GM12878 (cell line): Measurements from ENCODE around the gene FN1.

Source experiments
- EZH2 ChIP-seq: IDR thresholded peaks from 2 replicates; pipeline ENCODE4 v1.6.1; 2012; ENCODE audit warnings: low read depth, mild to moderate bottlenecking, control low read depth, inconsistent platforms, low read length, borderline replicate concordance; ENCODE audit not compliant: control insufficient read depth
- NFIC ChIP-seq: IDR thresholded peaks from 2 replicates; pipeline ENCODE4 v1.6.1; 2012; ENCODE audit warnings: low read depth, mild to moderate bottlenecking, inconsistent platforms, low read length, moderate library complexity
- POLR2A ChIP-seq: IDR thresholded peaks from 2 replicates; pipeline ENCODE4 v1.6.1; 2011; ENCODE audit warnings: low read depth, mild to moderate bottlenecking, low read length
- POLR2AphosphoS5 ChIP-seq: IDR thresholded peaks from 2 replicates; pipeline ENCODE4 v1.6.1; 2011; ENCODE audit warnings: mild to moderate bottlenecking, low read length, inconsistent platforms
- TCF12 ChIP-seq: IDR thresholded peaks from 2 replicates; pipeline ENCODE4 v1.6.1; 2011; ENCODE audit warnings: low read depth, mild to moderate bottlenecking, low read length
- YBX1 ChIP-seq: fragments of 450-650 bp; IDR thresholded peaks from 2 replicates; pipeline ENCODE4 v1.6.1; 2016; ENCODE audit warnings: antibody characterized with exemption
- TF ChIP-seq, protein P1 (sequence below), 3 experiments: IDR thresholded peaks in 2 of 3; conservative IDR thresholded peaks in 1 of 3; 2 replicates each; pipeline ENCODE4 v1.5.1; 2011; ENCODE audit warnings: low read depth in 3 of 3, low read length in 3 of 3, mild to moderate bottlenecking in 3 of 3, control low read depth in 2 of 3, moderate library complexity in 2 of 3, inconsistent platforms in 1 of 3, mixed read lengths in 1 of 3; ENCODE audit not compliant: control insufficient read depth in 2 of 3, insufficient read depth in 1 of 3; ENCODE audit errors: extremely low read depth in 1 of 3
- TF ChIP-seq, protein P2 (sequence below): fragments of 450-650 bp; formaldehyde crosslinking; IDR thresholded peaks from 2 replicates; pipeline ENCODE4 v1.5.0; 2022; ENCODE audit warnings: mild to moderate bottlenecking, missing genetic modification characterization
- TF ChIP-seq, protein P3 (sequence below): IDR thresholded peaks from 2 replicates; pipeline ENCODE4 v1.6.1; 2011; ENCODE audit warnings: low read depth, low read length, improper control_type of control experiment, borderline replicate concordance

DNA sequence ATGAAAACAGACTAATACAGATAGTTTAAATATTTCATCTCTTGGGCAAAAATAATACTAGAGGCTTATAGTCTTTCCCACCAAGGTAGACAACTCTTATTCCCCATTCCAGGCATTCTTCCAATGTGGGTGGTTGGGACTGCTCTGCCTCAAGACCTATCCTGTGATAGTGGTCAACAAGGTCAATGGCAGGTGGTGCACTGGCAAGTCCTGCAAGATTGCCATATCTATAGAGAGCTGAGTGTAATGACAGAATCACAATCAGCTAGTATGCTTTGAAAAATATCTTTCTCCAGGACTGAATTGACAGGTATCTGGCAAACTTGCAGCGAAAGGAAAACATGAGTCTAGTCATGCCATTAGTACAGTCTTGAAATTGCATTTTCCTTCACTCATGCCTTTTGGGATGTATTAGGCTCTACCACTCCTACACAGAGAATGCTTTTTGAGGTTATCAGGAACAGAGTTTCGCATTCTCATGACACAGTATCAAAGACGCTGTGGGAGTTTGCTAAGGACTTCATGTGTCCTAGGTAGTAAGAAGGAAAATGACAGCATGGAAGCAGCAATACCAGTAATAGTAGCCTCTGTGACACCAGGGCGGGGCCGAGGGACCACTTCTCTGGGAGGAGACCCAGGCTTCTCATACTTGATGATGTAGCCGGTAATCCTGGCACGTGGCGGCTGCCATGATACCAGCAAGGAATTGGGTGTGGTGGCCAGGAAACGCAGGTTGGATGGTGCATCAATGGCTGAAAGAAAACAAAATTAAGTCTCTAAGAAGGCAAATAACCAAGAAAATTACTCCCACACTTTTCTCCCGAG is 61.0 kb downstream of the FN1 start:
- TF ChIP-seq YBX1: no peak
- TF ChIP-seq NFIC: no peak
- TF ChIP-seq, protein P1, sequence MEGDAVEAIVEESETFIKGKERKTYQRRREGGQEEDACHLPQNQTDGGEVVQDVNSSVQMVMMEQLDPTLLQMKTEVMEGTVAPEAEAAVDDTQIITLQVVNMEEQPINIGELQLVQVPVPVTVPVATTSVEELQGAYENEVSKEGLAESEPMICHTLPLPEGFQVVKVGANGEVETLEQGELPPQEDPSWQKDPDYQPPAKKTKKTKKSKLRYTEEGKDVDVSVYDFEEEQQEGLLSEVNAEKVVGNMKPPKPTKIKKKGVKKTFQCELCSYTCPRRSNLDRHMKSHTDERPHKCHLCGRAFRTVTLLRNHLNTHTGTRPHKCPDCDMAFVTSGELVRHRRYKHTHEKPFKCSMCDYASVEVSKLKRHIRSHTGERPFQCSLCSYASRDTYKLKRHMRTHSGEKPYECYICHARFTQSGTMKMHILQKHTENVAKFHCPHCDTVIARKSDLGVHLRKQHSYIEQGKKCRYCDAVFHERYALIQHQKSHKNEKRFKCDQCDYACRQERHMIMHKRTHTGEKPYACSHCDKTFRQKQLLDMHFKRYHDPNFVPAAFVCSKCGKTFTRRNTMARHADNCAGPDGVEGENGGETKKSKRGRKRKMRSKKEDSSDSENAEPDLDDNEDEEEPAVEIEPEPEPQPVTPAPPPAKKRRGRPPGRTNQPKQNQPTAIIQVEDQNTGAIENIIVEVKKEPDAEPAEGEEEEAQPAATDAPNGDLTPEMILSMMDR (IDR thresholded peaks at IDR 0.05 in 2 of 3, conservative IDR thresholded peaks at IDR 0.05 in 1 of 3; ENCODE audit: control insufficient read depth in 2 of 3, extremely low read depth in 1 of 3, insufficient read depth in 1 of 3, low read depth in 3 of 3, low read length in 3 of 3): no peak
- no peak for TF ChIP-seq POLR2A
- TF ChIP-seq, protein P2, sequence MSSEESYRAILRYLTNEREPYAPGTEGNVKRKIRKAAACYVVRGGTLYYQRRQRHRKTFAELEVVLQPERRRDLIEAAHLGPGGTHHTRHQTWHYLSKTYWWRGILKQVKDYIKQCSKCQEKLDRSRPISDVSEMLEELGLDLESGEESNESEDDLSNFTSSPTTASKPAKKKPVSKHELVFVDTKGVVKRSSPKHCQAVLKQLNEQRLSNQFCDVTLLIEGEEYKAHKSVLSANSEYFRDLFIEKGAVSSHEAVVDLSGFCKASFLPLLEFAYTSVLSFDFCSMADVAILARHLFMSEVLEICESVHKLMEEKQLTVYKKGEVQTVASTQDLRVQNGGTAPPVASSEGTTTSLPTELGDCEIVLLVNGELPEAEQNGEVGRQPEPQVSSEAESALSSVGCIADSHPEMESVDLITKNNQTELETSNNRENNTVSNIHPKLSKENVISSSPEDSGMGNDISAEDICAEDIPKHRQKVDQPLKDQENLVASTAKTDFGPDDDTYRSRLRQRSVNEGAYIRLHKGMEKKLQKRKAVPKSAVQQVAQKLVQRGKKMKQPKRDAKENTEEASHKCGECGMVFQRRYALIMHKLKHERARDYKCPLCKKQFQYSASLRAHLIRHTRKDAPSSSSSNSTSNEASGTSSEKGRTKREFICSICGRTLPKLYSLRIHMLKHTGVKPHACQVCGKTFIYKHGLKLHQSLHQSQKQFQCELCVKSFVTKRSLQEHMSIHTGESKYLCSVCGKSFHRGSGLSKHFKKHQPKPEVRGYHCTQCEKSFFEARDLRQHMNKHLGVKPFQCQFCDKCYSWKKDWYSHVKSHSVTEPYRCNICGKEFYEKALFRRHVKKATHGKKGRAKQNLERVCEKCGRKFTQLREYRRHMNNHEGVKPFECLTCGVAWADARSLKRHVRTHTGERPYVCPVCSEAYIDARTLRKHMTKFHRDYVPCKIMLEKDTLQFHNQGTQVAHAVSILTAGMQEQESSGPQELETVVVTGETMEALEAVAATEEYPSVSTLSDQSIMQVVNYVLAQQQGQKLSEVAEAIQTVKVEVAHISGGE (CRISPR knock-in tag): no peak
- no peak for TF ChIP-seq EZH2
- TF ChIP-seq, protein P3, sequence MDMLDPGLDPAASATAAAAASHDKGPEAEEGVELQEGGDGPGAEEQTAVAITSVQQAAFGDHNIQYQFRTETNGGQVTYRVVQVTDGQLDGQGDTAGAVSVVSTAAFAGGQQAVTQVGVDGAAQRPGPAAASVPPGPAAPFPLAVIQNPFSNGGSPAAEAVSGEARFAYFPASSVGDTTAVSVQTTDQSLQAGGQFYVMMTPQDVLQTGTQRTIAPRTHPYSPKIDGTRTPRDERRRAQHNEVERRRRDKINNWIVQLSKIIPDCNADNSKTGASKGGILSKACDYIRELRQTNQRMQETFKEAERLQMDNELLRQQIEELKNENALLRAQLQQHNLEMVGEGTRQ: no peak
- TF ChIP-seq TCF12: no peak
- no peak for TF ChIP-seq POLR2AphosphoS5
